NCI-H2107 (cell line): ENCODE results near the gene ADCY10.
"Not testable (repeated sequence)": the region's sequence is repeated elsewhere in the genome, so short reads cannot be mapped to it uniquely, and the experiment has no call there.

Experiments used
- DNase-seq: peaks from one replicate; lab custom pipeline; 2025; lab: John Stamatoyannopoulos, UW

The ADCY10 gene

DNA sequence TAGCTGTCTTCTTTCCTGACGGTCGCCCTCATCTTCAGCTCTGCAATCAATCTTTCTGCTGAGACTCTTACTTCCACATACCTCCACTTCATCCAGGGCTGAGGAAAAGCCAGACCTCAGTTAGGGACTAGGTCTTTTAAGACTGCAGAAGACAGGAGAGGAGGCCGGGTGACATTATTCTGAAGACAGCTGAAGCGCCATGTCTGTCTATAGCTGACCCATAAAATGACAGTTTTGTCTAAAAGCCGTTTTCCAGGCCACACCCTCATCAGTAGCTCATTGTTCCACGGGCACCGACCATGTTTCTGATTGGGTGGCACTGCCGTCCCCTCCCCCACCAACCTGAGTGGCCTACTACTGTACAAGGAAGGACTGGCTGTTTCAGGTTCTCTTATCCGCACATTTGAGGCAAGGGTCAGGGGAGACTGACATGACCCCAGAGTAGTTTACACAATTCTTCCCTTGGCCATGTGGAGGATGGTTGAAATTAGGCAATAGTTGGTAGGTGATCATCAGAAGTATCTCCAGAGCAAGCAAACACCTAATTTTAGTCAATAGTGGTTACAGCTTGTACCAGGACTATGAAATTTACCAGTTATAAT lies at the start of gene ADCY10:
Gene ADCY10 (minus strand): TSS at position 240 of the 602 bp plus-strand sequence. CDS start 8,994 bp downstream, outside the sequence.
- DNase-seq = no peak

- no peak for DNase-seq
Observed at GRCh38 chr1:167957710-167958109, 43.8 kb upstream of the ADCY10 start.

GRCh38 chr1:167955915-167956314 lies 42.0 kb upstream of the ADCY10 start:
- no peak for DNase-seq

DNA sequence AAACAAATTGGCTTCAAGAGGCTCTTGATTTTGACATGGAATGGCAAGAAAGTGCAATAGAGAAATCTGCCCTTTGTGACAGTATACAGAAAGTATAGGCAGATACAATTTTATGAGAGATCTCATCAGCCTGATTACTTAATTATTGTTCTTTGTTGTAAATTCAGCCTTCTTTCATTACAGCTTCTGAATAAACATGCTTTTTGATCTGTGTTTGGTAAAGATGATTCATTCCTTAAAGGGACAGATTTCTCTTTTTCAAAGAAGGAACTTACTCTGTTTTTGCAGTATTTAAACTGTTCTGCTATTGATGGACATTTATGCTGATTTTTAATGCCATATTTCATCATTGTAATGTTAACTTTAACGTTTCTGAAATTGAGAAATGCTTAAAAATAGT lies 36.6 kb upstream of the ADCY10 start:
- no peak for DNase-seq

- DNase-seq = no peak
Observed at GRCh38 chr1:167949785-167950184, 35.9 kb upstream of the ADCY10 start.

- DNase-seq = no peak
Observed at GRCh38 chr1:167947733-167948132, 33.8 kb upstream of the ADCY10 start.

GRCh38 chr1:167943541-167943940 lies 29.6 kb upstream of the ADCY10 start:
- DNase-seq = no peak

DNA sequence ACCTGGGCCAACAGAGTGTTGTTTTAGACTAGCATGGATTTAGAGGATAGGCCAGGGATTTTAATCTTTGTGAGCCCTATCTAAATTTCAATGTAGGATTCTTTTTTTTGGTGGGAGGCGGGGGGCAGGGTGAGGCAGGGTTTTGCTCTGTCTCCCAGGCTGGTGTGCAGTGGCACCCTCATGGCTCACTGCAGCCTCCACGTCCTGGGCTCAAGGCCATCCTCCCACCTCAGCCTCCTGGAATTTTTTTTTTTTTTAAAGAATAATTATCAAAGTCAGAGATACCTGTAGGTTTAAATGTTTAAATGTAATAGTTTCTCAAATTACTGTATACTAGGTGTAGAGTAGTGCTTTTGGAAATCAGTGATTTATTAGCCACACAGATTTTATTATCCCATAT lies 26.3 kb upstream of the ADCY10 start:
- DNase-seq = no peak

DNA sequence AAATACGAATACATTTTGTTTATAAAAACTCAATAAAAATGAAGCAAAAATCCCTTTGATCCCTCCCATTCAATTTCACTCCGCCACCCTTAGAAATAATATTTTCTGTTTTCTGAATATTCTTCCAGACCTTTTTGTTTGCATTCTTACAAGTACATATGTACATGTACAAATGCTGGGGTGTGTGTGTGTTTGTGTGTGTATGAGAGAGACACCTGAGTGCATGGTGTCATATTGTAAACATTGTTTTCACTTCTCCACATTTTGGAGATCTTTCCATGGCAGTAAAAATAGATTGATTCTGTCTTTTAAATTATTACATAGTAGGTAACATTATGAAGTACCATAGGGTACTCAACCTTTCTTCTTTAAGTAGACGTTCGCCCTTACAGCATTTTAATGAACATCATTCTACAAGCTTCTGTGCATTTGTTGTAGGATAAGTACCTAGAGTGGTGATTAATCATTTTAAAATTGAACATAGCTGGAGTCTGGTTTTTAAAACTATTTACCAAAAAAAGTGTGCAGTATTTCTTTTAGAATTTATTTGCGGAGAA lies 24.2 kb upstream of the ADCY10 start:
- no peak for DNase-seq

DNA sequence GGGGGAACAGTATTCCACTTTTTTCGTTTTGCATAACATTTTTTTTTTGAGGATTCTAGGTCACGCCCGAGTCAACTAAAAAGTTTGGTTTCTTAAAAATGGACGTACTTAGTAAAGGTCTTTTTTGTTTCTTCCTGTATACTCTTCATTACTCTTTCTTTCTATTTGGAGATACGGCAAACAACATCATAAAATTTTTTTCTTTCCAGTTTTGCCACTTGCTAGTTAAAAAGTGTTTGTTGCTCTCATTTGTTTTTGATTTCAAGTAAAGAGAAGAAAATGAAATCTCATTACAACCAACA lies 23.7 kb upstream of the ADCY10 start:
- no peak for DNase-seq

- DNase-seq = peak; percentile 69
Observed at GRCh38 chr1:167936930-167937708, 23.2 kb upstream of the ADCY10 start, which contains the start of gene MPC2. Gene MPC2 (minus strand): TSS chr1:167937072. CDS start chr1:167935841, 1,231 bp downstream.

DNA sequence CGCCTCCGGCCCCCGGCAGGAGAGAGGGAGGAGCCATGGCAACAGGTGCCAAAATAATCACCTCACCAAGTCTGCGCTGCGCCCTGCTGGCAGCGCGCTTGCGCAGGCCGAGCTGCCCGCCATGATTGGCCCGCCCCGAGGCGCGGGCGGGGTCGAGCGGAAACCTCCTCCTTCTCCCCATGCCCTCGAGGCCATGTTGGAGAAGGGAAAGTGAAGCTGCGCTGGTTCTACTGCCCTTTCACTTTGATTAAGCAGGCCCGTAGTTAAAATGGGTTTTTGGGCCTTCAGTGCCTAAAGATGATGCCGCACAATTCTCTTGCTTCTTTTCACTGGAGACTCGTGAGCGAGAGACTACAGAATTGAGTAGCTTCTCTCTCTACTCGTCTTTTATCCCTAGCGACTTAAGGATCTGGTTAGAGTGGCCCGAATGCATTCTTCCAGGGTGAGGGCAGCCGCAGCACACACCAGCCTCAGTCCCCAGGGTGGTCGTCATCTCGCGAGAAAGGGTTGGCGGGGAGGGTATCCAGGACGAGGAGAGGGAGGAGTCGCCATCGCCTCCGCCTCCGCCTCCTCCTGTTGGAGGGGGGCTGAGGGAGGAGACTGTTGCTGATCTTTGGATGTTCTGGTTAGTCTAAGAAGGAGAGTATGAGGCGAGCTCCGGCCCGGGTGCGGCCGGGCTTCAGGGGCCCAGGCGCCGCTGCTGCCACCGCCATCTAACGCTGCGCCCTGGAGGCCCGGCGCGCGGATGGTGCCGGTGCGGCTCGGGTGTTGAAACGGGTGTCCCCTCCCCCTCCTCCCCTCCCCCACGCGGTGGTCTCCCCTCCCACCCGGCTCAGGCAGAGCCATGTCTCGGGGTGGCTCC lies 22.4 kb upstream of the ADCY10 start, which contains the start of gene DCAF6:
Gene DCAF6 (plus strand): TSS at position 616 of the 862 bp plus-strand sequence. CDS start 229 bp downstream, at position 845.
- peak; percentile 98 for DNase-seq

- no peak for DNase-seq
Observed at GRCh38 chr1:167935216-167936067, 21.5 kb upstream of the ADCY10 start.

DNA sequence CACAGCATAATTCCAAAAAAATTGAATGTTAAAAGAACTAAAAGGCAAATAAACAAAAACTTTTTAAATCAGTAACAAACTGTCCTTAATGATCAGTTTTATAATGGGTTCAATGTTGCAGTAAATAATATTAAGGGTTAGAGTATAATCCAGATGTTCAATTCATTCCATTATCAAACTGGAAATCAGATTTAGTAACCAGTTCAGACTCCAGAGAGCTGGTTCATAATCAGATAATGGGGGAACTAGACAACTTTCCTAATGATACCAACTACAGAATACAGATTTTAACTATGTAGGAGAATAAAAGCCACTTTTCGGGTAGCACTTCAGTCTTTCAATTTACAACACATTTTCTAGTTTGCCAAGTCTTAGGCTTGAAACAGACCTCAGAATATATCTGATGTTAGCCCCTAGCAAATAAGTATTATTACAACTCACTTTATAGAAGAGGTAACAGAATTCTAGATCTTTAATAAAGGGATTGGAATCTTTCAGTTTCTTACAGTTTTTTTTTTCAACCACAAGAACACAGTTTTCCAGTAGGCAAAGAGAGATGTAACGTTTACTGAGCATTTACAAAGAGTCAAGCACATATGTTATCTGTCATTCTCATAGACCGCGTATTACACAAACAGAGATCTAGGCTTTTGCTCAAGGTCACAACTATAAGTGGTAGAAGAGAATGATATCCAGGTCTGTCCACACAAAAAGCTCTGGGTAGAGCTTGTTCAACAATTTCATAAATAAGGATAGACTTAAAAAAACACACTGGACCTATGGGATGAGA lies 20.7 kb upstream of the ADCY10 start:
- no peak for DNase-seq

- no peak for DNase-seq
Observed at GRCh38 chr1:167933788-167934187, 19.9 kb upstream of the ADCY10 start.

GRCh38 chr1:167929725-167930124 lies 15.8 kb upstream of the ADCY10 start:
- DNase-seq = no peak

DNA sequence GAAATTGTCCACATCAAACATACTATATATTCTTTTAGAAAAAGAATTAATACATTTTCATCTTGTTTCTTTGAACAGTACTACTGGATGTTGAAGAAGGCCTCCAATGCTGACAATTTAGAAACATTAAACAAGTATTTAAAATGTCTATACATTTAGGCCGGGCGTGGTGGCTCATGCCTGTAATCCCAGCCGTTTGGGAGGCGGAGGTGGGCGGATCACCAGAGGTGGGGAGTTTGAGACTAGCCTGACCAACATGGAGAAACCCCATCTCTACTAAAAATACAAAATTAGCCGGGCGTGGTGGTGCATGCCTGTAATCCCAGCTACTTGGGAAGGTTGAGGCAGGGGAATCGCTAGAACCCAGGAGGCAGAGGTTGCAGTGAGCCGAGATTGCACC lies 15.0 kb upstream of the ADCY10 start:
- DNase-seq = not testable (repeated sequence)

DNA sequence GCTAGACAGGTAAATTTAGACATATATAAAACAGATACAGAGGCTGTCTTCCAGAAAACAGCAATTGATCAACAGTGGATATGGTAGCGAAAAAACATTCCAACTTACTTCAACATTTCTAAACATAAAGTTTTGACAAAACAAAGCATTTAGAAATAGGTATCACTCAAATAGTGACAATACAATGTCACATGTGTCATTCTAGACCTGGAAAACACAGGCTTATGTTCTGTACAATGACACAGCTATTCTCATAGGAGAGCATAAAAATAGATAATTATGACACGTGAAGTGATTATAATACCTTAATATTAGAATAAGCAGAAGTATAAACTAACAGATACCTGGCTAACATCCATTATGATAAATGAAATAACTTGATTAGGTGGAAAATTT lies 14.5 kb upstream of the ADCY10 start:
- DNase-seq = no peak

- DNase-seq = no peak
Observed at GRCh38 chr1:167927046-167927754, 13.3 kb upstream of the ADCY10 start.

DNA sequence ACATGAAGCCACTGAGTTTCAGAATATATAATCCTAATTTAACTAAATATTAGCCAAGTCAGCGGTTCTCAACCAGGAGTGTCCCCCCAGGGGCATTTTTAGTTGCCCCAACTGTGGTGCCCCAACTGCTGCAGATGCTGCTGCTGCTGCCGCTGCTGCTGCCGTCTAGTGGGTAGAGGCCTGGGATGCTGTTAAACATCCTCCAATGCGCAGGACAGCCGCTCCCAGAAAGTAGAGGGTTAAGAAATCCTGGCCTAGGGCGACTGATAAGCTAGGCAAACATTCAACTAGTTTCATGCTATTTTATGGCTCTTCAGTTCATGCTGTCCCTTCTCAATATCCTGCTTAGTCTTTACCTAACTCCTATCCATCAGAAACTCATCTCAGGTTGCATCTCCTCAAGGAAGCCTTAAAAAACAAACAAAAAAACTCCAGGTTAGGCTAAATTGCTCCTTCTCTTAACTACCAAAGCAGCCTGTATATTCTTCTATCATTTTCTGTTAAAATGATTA lies 12.6 kb upstream of the ADCY10 start:
- DNase-seq = no peak
